HEK293T (cell line): ENCODE measurements around the gene DTNBP1.

ENCODE experiments used
- CTCF ChIA-PET: fragments of 350-600 bp; formaldehyde crosslinking; extraction: SDS; loops from one replicate; lab custom pipeline; 2021; ENCODE audit warnings: antibody characterized with exemption, inconsistent platforms; lab: Yijun Ruan, JAX
- POLR2A ChIA-PET: fragments of 350-600 bp; formaldehyde crosslinking; extraction: SDS; loops from one replicate; lab custom pipeline; 2020; ENCODE audit warnings: antibody characterized with exemption, inconsistent platforms; lab: Yijun Ruan, JAX
- DNase-seq: peaks from one replicate; pipeline ENCODE4 v3.0.0; 2012; ENCODE audit warnings: mixed read lengths; ENCODE audit errors: extremely low spot score
- ARNT ChIP-seq: fragments of 450-650 bp; IDR thresholded peaks from 2 replicates; pipeline ENCODE4 v1.6.1; 2017; ENCODE audit warnings: mild to moderate bottlenecking
- BHLHE40 ChIP-seq: fragments of 450-650 bp; IDR thresholded peaks from 2 replicates; pipeline ENCODE4 v1.6.1; 2016; ENCODE audit warnings: mild to moderate bottlenecking, moderate library complexity, borderline replicate concordance
- CTBP1 ChIP-seq: fragments of 450-650 bp; IDR thresholded peaks from 2 replicates; pipeline ENCODE4 v1.6.1; 2016; ENCODE audit warnings: borderline replicate concordance
- ELF4 ChIP-seq: fragments of 450-650 bp; IDR thresholded peaks from 2 replicates; pipeline ENCODE4 v1.6.1; 2017; ENCODE audit warnings: antibody characterized with exemption
- FOXA1 ChIP-seq: fragments of 450-650 bp; IDR thresholded peaks from 2 replicates; pipeline ENCODE4 v1.6.1; 2016; ENCODE audit warnings: mild to moderate bottlenecking
- FOXK2 ChIP-seq: fragments of 450-650 bp; IDR thresholded peaks from 2 replicates; pipeline ENCODE4 v1.6.1; 2016; ENCODE audit warnings: mild to moderate bottlenecking
- FOXM1 ChIP-seq: fragments of 450-650 bp; IDR thresholded peaks from 2 replicates; pipeline ENCODE4 v1.6.1; 2017; ENCODE audit warnings: mild to moderate bottlenecking, borderline replicate concordance
- HDGF ChIP-seq: fragments of 450-650 bp; IDR thresholded peaks from 2 replicates; pipeline ENCODE4 v1.6.1; 2017; ENCODE audit warnings: antibody characterized with exemption, borderline replicate concordance
- L3MBTL2 ChIP-seq: fragments of 450-650 bp; conservative IDR thresholded peaks from 2 replicates; pipeline ENCODE4 v1.6.1; 2016; ENCODE audit warnings: mild to moderate bottlenecking
- LEF1 ChIP-seq: fragments of 450-650 bp; IDR thresholded peaks from 2 replicates; pipeline ENCODE4 v1.6.1; 2017; ENCODE audit warnings: mild to moderate bottlenecking, borderline replicate concordance
- NFRKB ChIP-seq: fragments of 450-650 bp; IDR thresholded peaks from 2 replicates; pipeline ENCODE4 v1.6.1; 2016; ENCODE audit warnings: mild to moderate bottlenecking, moderate library complexity
- PKNOX1 ChIP-seq: fragments of 450-650 bp; IDR thresholded peaks from 2 replicates; pipeline ENCODE4 v1.6.1; 2016
- SP1 ChIP-seq: fragments of 450-650 bp; IDR thresholded peaks from 2 replicates; pipeline ENCODE4 v1.6.1; 2017
- SUZ12 ChIP-seq: fragments of 450-650 bp; IDR thresholded peaks from 2 replicates; pipeline ENCODE4 v1.6.1; 2016; ENCODE audit warnings: mild to moderate bottlenecking
- TARDBP ChIP-seq: fragments of 450-650 bp; IDR thresholded peaks from 2 replicates; pipeline ENCODE4 v1.6.1; 2016
- ZNF384 ChIP-seq: fragments of 450-650 bp; IDR thresholded peaks from 2 replicates; pipeline ENCODE4 v1.6.1; 2016

The DTNBP1 gene

GRCh38 chr6:15502446-15503345, 160.1 kb downstream of the DTNBP1 start:
- ChIA-PET CTCF (no interaction called here), POLR2A (no interaction called here)
- TF ChIP-seq FOXK2 (no peak), TARDBP (no peak), SP1 (no peak), BHLHE40 (no peak), SUZ12 (no peak), LEF1 (no peak), ZNF384 (no peak), PKNOX1 (no peak), FOXA1 (no peak), NFRKB (no peak), HDGF (no peak), L3MBTL2 (no peak), FOXM1 (no peak), ARNT (no peak), CTBP1 (no peak), ELF4 (no peak)
- no peak for DNase-seq

GRCh38 chr6:15501826-15502445, 160.9 kb downstream of the DTNBP1 start:
- CTCF ChIA-PET = no interaction called here
- POLR2A ChIA-PET = no interaction called here
- no peak for TF ChIP-seq FOXM1
- no peak for TF ChIP-seq TARDBP
- no peak for TF ChIP-seq FOXA1
- TF ChIP-seq LEF1 = no peak
- no peak for TF ChIP-seq NFRKB
- no peak for TF ChIP-seq ZNF384
- no peak for TF ChIP-seq HDGF
- TF ChIP-seq FOXK2 = no peak
- TF ChIP-seq BHLHE40 = no peak
- no peak for TF ChIP-seq ELF4
- no peak for TF ChIP-seq SUZ12
- no peak for TF ChIP-seq PKNOX1
- TF ChIP-seq SP1 = no peak
- TF ChIP-seq ARNT = no peak
- no peak for TF ChIP-seq L3MBTL2
- TF ChIP-seq CTBP1 = no peak
- DNase-seq = no peak

- TF ChIP-seq FOXM1 (no peak), TARDBP (no peak), ZNF384 (no peak), ARNT (no peak), PKNOX1 (no peak), BHLHE40 (no peak), HDGF (no peak), SUZ12 (no peak), FOXA1 (no peak), ELF4 (no peak), NFRKB (no peak)
- CTCF ChIA-PET = no interaction called here
- no peak for DNase-seq
- POLR2A ChIA-PET = no interaction called here
Measured at GRCh38 chr6:15500901-15501825, 161.7 kb downstream of the DTNBP1 start.

- CTCF ChIA-PET = no interaction called here
- no peak for DNase-seq
- TF ChIP-seq LEF1 = no peak
- no peak for TF ChIP-seq TARDBP
- no peak for TF ChIP-seq NFRKB
- TF ChIP-seq BHLHE40 = no peak
- no peak for TF ChIP-seq SUZ12
- no peak for TF ChIP-seq FOXM1
- TF ChIP-seq FOXA1 = no peak
- POLR2A ChIA-PET = no interaction called here
Measured at GRCh38 chr6:15500078-15500740, 162.6 kb downstream of the DTNBP1 start.

- ChIA-PET CTCF (no interaction called here), POLR2A (no interaction called here)
- TF ChIP-seq PKNOX1 (no peak), HDGF (no peak), BHLHE40 (no peak), ZNF384 (no peak), TARDBP (no peak), CTBP1 (no peak), FOXK2 (no peak), NFRKB (no peak), SP1 (no peak), ELF4 (no peak), L3MBTL2 (no peak), ARNT (no peak), FOXA1 (no peak), LEF1 (no peak), FOXM1 (no peak), SUZ12 (no peak)
- DNase-seq = no peak
Measured at GRCh38 chr6:15499591-15499990, 163.2 kb downstream of the DTNBP1 start.
